Stimulated activated CD8-positive, alpha-beta memory T cell treated with anti-CD3 and anti-CD28 coated beads, Interleukin-4, amount 100 ng/mL, for 1 hour (primary cell): ENCODE measurements around the gene MAN2A2.
A peak's percentile ranks its signal among the peaks of the same experiment; 100 is the strongest.

Experiments
- DNase-seq, 2 donors: peaks; one replicate each; pipeline ENCODE4 v3.0.0-alpha.2; 2020; ENCODE audit warnings: low read depth in 2 of 2, low spot score in 1 of 2

Gene MAN2A2

DNA sequence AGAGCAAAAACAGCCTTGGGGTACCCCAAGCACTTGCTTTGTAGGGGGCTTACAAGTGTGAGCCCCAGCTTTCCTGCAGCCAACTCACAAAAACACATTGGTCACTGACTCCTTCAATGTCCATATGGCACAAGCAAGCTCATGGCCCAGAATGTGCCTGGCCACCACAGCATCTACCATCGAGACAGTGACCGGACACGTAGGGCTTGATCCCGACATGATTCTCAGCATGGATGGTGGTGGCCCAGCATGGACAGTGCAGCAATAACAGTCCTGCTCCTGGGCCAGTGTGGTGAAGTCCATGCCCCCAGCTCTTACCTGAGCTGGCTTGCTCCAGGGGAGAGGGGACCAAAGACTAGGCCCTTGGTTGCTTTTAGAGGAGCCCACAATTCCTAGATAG lies 37.9 kb downstream of the MAN2A2 start:
- no peak for DNase-seq

DNA sequence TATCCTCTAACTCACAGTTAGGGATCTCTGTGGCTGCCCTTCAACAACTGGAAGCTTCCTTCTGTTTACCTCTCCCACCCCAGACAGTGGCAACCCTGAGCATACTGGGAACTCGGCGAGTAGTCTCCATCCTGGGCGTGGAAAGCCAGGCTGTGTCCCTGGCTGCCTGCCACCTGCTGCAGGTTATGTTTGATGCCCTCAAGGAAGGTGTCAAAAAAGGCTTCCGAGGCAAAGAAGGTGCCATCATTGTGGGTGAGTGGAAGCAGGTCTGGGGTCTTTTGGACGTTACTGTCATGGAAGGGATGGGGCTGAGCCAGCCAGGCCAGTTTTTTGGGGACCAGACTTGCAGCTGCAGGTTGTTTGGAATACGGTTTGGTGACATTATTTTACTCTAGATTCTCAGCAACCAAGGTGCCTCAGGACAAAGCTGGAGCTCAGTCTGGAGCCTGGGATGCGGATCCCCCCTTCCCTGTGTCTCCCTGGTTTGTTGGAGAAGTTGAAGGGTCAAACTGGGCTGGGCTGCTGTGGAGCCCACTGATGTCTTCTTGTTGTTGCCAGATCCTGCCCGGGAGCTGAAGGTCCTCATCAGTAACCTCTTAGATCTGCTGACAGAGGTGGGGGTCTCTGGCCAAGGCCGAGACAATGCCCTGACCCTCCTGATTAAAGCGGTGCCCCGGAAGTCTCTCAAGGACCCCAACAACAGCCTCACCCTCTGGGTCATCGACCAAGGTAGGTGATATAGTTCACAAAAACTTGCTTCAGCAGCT lies 39.4 kb downstream of the MAN2A2 start:
- no peak for DNase-seq

DNA sequence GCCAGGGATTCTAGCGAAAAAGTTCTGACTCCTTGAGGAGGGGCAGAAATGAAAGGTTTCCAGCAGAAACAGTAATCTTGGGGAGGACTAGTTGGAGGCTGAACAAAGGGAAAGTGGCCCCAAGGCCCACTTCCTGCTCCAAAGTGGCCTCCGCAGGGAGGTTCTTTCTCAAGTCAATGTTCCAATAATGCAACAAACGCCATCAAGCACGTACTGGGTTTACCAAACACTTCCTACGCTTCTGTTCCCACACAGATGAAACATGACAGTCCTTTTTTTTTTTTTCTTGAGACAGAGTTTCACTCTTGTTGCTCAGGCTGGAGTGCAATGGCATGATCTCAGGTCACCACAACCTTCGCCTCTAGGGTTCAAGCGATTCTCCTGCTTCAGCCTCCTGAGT lies 42.0 kb downstream of the MAN2A2 start:
- no peak for DNase-seq

DNA sequence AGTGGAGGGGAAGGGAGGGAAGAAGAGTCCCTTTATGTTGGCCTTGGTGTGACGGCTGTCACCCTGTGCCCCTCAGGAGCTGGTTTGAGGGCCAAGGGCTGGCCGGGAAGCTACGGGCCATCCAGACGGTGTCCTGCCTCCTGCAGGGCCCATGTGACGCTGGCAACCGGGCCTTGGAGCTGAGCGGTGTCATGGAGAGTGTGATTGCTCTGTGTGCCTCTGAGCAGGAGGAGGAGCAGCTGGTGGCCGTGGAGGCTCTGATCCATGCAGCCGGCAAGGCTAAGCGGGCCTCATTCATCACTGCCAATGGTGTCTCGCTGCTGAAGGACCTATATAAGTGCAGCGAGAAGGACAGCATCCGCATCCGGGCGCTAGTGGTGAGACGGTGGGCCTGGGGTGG lies 43.4 kb downstream of the MAN2A2 start:
- DNase-seq = no peak

DNA sequence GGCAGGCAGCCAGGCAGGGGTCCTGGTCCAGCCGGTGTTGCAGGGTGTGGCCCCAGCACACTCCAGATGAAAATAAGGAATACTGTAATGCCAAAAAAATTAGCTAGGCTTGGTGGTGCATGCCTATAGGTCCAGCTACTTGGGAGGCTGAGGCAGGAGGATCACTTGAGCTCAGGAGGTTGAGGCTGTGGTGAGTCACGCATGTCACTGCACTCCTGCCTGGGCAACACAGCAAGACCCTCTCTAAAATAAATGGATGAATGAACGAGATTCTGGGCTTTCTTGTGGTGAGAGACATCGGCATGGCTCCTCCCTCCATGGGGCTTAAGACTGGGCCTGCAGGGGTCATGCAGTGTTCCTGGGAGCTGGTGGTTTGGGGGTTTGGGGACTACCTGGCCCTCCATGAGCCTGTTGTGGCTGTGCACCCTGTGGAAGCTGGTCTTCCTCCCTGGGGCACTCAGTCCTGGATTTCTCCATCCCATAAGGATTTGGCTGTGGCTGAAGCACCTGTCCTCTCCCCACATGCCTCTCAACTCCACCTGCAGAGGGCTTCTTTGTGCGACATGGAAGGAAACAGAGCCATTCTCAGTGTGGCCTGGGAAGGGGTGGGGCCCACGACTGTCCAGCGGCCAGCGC lies 44.0 kb downstream of the MAN2A2 start:
- DNase-seq = no peak

DNA sequence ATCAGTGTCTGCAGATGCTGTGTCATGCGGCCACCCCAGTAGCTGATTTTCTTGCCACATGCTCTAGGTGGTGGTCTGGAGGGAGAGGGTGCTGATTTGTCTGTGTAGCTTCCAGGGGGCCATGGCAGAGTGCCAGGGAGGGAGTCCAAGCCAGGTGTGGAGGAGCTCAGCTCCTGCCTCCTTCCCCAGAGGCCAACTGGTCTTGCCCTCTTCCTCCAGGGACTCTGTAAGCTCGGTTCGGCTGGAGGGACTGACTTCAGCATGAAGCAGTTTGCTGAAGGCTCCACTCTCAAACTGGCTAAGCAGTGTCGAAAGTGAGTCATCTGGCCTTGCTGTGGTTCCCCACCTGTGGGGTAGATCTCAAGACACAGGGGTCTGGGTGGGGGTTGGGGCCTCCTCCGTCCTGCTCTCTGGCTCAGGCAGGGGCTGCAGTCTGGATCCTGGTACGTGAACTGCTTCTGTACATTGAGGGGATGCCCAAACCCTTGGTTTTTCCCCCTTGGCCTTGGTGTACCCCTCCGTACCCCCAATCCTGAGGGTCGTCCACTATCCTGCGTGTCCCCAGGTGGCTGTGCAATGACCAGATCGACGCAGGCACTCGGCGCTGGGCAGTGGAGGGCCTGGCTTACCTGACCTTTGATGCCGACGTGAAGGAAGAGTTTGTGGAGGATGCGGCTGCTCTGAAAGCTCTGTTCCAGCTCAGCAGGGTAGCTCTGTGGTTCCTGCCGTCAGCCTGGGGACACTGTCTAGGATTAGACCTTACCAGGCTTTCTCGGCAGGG lies 44.7 kb downstream of the MAN2A2 start:
- no peak for DNase-seq

DNA sequence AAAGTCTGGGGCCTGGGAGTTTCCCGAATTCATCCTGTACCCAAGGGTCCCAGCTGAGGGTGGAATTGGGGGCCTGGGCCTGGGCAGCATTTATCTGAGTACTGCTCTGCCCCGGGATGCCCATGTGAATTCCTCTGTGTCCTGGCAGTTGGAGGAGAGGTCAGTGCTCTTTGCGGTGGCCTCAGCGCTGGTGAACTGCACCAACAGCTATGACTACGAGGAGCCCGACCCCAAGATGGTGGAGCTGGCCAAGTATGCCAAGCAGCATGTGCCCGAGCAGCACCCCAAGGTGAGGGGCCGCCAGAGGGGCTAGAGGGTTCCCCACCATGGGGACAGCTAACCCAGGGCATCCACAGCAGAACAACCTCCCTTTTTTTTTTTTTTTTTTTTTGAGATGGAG lies 45.4 kb downstream of the MAN2A2 start:
- DNase-seq = no peak

DNA sequence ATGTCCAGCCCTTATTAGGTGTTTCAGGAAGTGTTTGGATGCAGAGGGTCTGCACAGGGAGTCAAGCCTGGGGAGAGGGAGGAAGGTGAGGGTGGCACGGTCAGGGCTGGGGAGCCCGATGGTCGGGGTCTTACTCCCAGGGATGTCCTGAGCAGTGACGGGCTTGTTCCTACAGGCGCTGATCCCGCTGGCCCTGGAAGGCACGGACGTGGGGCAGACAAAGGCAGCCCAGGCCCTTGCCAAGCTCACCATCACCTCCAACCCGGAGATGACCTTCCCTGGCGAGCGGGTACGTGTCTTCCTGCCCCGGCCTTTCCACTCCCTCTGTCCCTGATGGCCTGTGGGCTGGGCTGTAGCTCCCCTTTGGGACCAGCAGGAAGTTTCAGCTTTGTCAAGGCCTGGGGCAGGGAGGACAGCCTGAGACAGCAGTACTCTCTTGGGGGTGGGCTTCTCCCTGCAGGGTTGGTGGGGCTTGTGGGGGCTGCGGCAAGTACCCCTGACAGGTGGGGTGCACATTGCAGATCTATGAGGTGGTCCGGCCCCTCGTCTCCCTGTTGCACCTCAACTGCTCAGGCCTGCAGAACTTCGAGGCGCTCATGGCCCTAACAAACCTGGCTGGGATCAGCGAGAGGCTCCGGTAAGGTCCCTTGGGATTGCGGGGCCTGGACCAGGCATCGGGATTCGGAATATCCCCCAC lies 47.0 kb downstream of the MAN2A2 start:
- no peak for DNase-seq

DNA sequence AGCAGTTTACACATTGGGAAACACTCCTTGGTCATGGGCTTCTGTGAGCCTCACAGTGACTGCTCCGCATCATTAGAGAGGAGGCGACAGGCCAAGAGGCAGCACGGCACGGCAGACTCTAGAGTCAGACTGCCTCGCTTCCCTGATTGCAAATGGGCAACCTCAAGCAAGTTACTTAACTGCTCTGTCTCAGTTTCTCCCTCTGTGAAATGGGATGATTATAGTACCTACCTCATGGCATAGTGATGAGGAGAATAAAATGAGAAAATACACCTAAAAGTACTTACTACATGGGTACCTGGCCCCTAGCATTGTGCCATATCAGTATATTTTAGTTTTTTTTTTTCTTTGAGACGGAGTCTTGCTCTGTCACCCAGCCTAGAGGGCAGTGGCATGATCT lies 47.6 kb downstream of the MAN2A2 start:
- DNase-seq = no peak

DNA sequence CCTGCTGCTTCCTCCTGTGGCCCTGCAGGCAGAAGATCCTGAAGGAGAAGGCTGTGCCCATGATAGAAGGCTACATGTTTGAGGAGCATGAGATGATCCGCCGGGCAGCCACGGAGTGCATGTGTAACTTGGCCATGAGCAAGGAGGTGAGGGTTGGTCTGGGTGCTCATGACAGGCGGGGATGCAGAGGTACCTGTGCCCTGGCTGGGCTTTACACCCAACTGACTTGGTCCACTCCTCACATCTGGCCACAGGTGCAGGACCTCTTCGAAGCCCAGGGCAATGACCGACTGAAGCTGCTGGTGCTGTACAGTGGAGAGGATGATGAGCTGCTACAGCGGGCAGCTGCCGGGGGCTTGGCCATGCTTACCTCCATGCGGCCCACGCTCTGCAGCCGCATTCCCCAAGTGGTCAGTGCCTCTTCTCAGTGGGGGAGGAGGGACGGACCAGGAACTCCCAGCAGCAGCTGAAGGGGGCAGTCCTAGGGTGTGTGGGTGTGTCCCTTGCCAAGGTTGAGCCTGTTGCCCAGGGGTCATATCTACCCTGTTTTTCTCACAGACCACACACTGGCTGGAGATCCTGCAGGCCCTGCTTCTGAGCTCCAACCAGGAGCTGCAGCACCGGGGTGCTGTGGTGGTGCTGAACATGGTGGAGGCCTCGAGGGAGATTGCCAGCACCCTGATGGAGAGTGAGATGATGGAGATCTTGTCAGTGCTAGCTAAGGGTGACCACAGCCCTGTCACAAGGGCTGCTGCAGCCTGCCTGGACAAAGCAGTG lies 50.0 kb downstream of the MAN2A2 start:
- no peak for DNase-seq

DNA sequence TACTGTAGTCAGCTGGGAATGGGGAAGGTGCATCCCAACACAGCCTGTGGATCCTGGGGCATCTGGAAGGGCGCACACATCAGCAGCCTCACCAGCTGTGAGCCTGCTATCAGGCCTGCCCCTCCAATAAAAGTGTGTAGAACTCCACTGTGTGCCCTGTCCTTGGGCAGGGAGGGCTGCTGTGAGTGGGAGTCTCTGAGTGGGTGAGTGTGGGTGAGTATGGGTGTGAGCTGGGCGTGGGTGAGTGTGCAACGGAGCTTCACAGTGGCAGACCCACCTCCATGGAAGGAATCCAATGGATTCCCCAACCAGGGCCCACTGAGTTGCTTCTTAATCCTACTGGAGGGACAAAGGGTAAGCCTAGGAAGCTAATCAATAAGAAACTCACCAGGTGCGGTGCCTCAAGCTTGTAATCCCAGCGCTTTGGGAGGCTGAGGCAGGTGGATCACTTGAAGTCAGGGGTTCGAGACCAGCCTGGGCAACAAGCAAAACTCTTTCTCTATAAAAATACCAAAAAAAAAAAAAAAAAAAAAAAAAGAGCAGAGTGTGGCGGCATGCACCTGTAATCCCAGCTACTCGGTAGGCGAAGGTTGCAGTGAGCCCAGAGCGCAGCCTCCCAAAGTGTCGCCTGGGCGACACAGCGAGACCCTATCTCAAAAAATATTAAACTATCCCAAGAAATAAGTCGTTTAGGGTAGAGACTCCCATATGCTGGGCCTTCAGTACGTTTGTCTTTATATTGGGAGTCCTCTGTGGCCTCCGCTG lies 51.0 kb downstream of the MAN2A2 start:
- DNase-seq = no peak

DNA sequence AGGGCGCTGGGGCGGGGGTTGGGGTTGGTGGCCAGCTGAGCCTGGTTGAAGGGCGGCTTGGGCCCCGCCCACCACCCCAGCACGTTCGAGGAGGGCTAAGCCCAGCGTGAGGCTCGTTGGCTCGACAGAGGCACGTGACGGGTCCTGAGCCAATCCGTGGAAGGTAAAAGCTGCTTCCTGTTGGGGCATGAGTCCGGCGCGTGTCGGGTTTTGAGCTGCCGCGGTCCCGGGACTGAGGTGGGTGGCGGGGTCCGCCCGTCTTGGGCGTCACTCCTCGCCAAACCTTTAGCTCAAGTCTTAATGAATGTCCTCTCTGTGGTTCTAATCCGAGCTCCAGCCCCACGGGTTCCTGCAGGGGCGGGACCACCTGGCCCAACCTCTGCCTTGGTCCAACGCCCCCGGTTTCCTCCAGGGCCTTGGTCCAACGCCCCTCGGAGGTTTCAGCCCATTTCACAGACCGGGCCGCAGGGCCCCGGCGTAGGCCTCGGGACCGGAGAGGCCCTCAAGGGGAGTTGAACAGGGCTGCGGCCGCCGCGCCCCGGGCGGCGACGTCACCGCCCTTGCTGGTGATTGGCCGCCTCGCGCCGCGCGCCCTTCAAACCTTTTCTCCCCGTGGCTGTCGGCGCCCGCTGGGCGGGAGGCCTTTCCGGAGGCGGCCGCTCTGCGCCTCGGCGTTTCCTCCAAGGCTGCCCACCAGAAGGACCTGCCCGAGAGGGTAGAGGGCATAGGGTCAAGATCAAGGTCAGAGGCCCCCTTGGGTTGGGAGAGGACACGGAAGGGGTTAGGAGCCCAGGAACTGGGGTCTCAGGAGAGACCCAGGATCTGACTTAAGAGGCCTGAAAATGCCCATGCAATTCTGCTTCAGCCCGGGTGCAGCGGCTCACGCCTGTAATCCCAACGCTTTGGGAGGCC lies 51.9 kb downstream of the MAN2A2 start, which contains the start of gene RCCD1:
Gene RCCD1 (plus strand): TSS at position 173 of the 912 bp plus-strand sequence. CDS start 1,851 bp downstream, outside the sequence.
- DNase-seq = peak; percentile 53 to 74

DNA sequence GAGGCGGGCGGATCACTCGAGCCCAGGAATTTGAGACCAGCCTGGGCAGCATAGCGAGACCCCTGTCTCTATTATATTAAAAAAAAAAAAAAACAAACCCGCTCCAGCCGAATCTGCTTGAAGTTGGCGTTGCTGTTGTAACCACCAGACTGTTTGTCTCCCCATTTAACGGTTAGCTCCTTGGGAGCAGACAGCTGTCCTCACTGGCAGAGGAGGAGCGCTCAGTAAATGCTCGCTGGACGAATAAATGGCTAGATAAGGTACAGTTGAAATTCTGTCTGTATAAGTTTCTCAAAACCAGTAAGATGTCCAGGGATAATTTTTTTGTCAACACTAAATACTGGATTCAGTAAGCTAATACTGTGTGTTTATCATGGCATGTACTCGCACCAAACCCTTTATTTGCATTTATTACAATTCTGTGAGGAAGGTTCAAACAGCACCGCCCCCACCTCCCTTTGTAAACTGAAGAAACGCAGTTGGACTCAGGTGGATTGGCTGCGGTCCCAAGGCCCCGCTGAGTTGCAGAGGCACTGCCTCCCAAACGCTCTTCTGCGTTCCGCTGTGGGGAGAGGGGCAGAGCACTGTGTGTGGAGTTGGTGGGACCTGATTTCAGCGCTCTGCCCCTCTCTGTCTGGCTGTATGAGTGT lies 52.6 kb downstream of the MAN2A2 start:
- DNase-seq = no peak

DNA sequence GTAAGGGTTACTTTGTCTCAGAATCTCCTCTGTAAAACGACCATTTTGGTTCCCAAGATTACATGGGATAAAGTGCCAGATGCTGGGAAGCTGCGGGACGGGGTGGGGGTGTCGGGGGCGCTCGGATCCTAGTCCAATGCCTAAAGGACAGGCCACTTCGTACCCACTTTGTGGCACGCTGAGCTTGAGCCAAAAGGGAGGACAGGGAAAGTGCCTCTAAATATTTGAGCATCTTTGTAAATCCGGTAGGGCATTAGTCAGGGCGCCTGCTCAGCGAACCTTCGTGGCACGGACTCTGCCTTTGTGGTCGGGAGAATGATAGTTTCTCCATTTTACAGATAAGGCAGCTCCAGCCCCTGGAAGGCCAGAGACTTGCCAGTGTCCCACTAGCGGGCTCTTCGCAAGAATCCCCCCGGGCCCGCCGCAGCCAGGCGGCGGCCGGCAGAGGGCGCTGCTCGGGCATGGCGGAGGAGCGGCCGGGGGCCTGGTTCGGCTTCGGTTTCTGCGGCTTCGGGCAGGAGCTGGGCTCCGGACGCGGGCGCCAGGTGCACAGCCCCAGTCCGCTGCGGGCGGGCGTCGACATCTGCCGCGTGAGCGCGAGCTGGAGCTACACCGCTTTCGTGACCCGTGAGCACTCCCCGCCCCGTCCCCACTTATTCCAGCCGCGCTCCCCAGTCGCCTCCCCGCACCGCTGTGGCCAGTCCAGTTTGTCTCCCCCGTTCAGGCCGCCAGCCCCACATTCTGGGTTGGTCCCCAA lies 53.4 kb downstream of the MAN2A2 start:
- DNase-seq = peak in 1 of 2 donors; percentile 35

DNA sequence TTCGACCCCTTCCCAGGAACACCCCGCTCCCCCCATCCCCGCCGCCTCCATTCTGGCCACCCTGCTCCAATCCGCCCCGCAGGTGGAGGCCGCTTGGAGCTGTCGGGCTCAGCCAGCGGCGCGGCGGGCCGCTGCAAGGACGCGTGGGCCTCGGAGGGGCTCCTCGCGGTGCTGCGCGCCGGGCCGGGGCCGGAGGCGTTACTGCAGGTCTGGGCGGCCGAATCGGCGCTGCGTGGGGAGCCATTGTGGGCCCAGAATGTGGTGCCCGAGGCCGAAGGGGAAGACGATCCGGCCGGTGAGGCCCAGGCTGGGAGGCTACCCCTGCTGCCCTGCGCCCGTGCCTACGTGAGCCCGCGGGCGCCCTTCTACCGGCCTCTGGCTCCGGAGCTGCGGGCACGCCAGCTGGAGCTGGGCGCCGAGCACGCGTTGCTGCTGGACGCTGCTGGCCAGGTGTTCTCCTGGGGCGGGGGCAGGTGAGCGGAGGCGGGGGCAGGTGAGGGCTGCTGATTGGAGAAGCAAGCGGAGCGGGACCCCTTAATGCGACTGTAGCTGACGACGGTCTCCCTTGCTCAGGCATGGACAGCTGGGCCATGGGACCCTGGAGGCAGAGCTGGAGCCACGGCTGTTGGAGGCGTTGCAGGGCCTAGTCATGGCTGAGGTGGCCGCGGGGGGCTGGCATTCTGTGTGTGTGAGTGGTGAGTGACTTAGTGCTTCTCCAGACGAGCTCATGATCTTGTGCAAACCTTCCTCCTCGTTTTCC lies 54.1 kb downstream of the MAN2A2 start:
- DNase-seq = no peak

DNA sequence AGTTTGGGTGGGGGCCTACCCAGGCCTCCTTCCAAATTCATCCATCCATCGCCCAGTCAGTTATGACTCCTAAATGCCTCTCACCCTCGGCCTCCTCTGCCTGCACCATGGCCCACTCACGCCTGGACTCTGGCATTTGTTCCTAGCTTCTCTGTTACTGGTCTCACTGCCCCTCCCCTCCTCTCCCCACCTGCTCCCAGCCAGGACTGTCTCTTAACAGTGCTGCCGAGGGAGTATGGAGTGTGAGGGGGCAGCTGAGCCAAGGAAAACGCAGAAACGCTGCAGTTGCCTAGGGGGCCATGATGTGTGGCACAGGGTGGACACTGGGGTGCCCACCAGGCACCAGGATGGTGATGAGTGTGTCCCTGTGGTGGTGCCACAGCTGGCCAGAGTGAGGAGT lies 54.7 kb downstream of the MAN2A2 start:
- no peak for DNase-seq

DNA sequence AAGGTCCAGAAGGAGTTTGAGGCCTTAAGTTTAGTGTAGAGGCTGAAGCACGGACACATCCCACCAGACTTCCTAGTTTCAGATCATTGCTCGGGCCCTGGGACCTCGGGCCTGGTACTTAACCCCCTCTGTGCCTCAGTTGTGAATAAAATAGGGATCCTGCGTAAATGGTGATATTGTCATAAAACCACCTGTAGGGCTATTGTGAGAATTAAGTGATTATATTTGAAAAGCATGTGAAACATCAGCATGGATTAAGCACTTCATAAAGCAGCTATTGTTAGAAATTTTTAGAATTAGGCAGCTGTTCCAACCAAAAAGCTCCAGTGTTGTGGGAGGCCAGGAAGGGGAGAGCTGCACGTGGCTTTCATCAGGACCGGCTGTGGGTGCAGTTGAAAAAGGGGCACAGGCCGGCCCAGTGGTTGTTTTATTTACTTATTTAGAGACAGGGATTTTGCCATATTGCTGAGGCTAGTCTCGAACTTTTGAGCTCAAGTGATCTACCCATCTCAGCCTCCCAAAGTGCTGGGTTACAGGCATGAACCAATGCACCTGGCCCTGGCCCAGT lies 56.0 kb downstream of the MAN2A2 start:
- no peak for DNase-seq
